Colonic mucosa (tissue), 4 donors: ENCODE measurements around the gene CEP250. TPM values are rescaled to one million over a fixed set of nuclear protein-coding genes. Genes with fewer than 3 reads are reported as not detected.

Source experiments
- DNase-seq: peaks from one replicate; pipeline ENCODE4 v3.0.0-alpha.2; 2020
- H3K27ac ChIP-seq: fragments of 200-600 bp; one replicate; pipeline ENCODE4 v1.8.0; 2021
- H3K27me3 ChIP-seq: fragments of 200-600 bp; one replicate; pipeline ENCODE4 v1.8.0; 2021
- H3K36me3 ChIP-seq: fragments of 200-600 bp; one replicate; pipeline ENCODE4 v1.8.0; 2021
- H3K4me1 ChIP-seq: fragments of 200-600 bp; one replicate; pipeline ENCODE4 v1.8.0; 2021; ENCODE audit warnings: mild to moderate bottlenecking
- H3K4me3 ChIP-seq: fragments of 200-600 bp; one replicate; pipeline ENCODE4 v1.8.0; 2021
- H3K9ac ChIP-seq, 2 donors: one replicate each; pipeline ENCODE4 v1.7.0; 2013; ENCODE audit warnings: control low read depth in 2 of 2, low read depth in 2 of 2, low read length in 2 of 2
- H3K9me3 ChIP-seq: fragments of 200-600 bp; one replicate; pipeline ENCODE4 v1.8.0; 2021
- intact Hi-C: fragments of 100-400 bp; cut with DNase I; formaldehyde crosslinking; loops from one replicate; pipeline ENCODE4 v1.14.1; 2022
- total RNA-seq, 2 donors: library from RNA; stranded (reverse); fragmentation: NEBNext Ultra II Directional in 1 of 2; extraction: Animal tissue kit (Norgen Biotek cat#: 25700) in 1 of 2; gene quantifications; one replicate each; pipeline ENCODE4 v1.2.1, GENCODE V29; 2021
- TF ChIP-seq, protein P1 (sequence below): fragments of 200-600 bp; IDR thresholded peaks from one replicate; pipeline ENCODE4 v1.8.0; 2022; ENCODE audit warnings: antibody characterized with exemption, mild to moderate bottlenecking
- donor health status: healthy.
- donor health status: DM: no; HTN: no; CAD: no.
- donor health status: DM: no; HTN: no; CAD: no.

The CEP250 gene
- total RNA-seq, 2 donors from 2014 or later: 30.7 to 41.5 TPM

DNA sequence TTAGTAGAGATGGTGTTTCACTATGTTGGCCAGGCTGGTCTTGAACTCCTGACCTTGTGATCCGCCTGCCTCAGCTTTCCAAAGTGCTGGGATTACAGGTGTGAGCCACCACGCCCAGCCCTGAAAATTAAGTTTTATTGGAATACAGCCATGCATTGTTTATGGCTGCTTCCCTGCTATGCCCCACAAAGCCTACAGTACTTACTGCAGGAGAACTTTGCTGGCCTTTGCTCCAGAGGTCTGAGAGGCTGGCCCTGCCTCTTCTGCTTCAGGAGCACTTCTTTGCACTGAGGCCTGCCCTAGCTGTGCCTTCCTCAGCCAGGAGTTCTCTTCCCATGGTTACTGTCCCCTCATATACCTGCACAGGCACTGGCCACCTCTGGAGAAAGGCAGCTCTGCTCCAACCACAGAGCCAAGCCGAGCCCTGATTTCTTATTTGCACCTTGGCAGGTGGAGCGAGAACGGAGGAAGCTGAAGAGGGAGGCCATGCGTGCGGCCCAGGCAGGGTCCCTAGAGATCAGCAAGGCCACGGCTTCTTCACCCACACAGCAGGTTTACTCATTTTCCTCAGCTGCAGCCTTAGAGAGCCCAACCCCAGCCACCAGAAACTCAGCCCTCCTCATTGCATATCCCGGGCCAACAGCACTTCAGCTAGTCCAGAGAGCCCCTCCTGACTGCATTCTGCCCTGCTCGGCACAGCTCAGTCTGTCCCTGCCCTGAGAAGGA is 53.3 kb downstream of the CEP250 start:
- Histone ChIP-seq H3K9ac (no peak overlapping the region), H3K36me3 (no peaks in the 10 kb centered on the region), H3K27ac (no peak overlapping the region), H3K27me3 (no peaks in the 10 kb centered on the region), H3K9me3 (no peaks in the 10 kb centered on the region), H3K4me1 (no peaks in the 10 kb centered on the region), H3K4me3 (no peak overlapping the region)
- TF ChIP-seq, protein P1, sequence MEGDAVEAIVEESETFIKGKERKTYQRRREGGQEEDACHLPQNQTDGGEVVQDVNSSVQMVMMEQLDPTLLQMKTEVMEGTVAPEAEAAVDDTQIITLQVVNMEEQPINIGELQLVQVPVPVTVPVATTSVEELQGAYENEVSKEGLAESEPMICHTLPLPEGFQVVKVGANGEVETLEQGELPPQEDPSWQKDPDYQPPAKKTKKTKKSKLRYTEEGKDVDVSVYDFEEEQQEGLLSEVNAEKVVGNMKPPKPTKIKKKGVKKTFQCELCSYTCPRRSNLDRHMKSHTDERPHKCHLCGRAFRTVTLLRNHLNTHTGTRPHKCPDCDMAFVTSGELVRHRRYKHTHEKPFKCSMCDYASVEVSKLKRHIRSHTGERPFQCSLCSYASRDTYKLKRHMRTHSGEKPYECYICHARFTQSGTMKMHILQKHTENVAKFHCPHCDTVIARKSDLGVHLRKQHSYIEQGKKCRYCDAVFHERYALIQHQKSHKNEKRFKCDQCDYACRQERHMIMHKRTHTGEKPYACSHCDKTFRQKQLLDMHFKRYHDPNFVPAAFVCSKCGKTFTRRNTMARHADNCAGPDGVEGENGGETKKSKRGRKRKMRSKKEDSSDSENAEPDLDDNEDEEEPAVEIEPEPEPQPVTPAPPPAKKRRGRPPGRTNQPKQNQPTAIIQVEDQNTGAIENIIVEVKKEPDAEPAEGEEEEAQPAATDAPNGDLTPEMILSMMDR: no peak
- no peak for DNase-seq
- intact Hi-C loops: no loop called here

DNA sequence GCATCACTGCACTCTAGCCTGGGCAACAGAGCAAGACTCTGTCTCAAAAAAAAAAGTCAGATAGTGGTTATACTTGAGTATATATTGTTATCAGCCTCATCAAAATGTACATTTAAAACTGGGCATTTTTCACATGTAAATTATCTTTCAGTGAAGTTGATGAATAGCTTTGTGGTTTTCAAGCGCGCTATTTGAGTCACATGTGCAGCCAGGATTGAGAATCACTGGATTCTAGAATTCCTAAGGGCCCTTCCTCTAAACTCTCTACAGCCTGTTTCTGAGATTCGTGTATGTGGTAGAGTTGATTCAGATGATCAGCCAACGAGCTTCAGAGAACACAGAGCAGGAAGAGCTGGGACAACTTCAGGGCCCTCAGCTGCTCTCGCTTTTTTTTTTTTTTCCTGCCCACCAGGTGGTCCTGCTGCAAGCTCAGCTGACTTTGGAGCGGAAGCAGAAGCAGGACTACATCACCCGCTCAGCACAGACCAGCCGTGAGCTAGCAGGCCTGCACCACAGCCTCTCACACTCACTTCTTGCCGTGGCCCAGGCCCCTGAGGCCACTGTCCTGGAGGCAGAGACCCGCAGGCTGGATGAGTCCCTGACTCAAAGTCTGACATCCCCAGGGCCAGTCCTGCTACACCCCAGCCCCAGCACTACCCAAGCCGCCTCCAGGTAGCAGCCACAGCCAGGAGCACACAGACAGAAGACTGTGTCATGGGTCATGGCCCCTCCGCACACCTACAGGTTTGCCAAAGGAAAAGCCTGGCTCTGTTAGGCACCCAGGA is 55.7 kb downstream of the CEP250 start:
- DNase-seq: no peak
- no peaks in the 10 kb centered on the region for H3K27me3 ChIP-seq
- no peak overlapping the region for H3K4me3 ChIP-seq
- H3K36me3 ChIP-seq: no peaks in the 10 kb centered on the region
- H3K9ac ChIP-seq: no peak overlapping the region
- intact Hi-C loops: no loop called here
- no peaks in the 10 kb centered on the region for H3K9me3 ChIP-seq
- TF ChIP-seq, protein P1: no peak
- H3K27ac ChIP-seq: no peak overlapping the region
- no peaks in the 10 kb centered on the region for H3K4me1 ChIP-seq

DNA sequence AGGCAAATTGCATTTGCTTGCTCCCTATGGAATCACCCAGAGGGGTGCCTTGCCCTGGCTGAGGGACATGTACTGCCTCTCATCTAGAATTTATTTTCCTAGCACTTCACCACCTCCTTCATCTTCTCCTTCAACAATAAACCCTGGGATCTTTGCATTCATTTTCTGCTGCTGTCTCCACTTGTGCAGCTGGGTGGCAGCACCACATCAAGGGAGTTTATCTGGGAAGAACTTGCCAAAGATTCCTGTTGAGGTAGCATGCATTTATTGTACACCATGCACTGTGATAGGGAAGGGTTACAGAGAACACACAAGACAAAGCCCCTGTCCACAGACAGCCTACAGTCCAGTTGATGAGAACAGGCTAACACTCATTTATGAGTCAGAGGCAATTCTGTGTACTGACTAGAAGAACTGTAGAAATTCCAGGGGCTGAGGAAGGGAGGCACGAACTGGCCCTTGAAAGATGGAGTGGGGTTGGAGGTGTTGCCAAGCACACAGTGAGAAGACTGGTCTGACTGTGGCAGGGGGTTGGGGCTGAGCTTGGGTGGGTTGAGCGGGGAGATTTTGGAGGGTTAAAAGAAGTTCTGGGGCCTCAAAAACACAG is 56.5 kb downstream of the CEP250 start:
- intact Hi-C loops: no loop called here
- peak; percentile 30 for DNase-seq
- H3K36me3 ChIP-seq: no peaks in the 10 kb centered on the region

DNA sequence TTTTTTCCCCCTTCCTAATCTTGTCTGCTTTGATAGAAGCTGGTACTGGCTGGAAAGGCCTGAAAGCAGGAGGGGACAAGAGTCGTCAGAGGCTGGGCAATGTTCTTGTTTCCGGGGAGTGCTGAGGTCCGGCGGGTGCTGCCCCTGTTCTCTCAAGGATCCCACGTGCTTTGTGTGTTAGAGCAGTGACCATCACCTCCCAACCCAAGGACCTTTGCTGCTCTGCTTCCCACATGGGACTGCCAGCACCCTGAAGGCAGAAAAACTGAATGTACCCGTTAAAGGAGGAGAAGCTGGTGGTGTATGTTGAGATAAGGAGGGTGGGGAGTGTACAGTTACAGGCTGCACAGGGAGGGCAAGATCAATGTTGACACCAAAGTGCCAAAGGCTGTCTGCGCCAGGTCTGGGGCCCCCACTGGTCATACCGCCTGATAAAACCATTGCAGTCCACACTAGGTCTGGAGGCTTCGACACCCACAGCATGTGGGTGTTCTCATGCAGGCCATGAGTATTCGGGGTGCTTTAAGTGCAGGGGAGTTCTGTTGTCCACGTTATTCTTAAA is 59.1 kb downstream of the CEP250 start:
- Histone ChIP-seq H3K36me3 (no peaks in the 10 kb centered on the region), H3K9me3 (no peaks in the 10 kb centered on the region), H3K4me1 (no peaks in the 10 kb centered on the region), H3K27ac (no peak overlapping the region), H3K9ac (no peak overlapping the region), H3K4me3 (no peak overlapping the region), H3K27me3 (no peaks in the 10 kb centered on the region)
- no peak for DNase-seq
- TF ChIP-seq, protein P1: no peak
- intact Hi-C loops: no loop called here

More for the DNA sequence above, 56.5 kb downstream of the CEP250 start:
- H3K4me3 ChIP-seq: no peak overlapping the region
- TF ChIP-seq, protein P1: peak; percentile 43
- no peak overlapping the region for H3K9ac ChIP-seq
- H3K9me3 ChIP-seq: no peaks in the 10 kb centered on the region
- no peaks in the 10 kb centered on the region for H3K27me3 ChIP-seq
- no peak overlapping the region for H3K27ac ChIP-seq
- H3K4me1 ChIP-seq: no peaks in the 10 kb centered on the region

DNA sequence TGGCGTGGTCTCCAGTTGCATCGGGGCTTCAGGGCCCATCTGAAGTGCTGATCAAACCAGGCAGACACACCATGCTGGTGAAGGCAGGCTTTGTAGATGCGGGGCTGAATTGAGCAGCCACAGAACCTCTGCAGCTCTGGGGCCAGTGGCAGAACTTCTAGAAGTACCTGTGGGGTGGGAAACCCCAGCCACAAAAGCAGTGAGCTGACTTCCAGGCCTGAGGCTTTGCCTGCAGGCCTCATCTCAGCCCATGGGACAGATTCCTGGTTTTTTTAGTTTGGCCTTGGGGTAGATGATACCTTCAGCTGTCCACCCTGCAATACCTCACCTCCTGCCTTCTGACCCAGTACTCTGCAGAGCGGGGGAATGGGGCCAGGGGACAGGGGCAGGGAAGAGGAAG is 59.9 kb downstream of the CEP250 start:
- no peak overlapping the region for H3K9ac ChIP-seq
- no peak overlapping the region for H3K27ac ChIP-seq
- TF ChIP-seq, protein P1: no peak
- no peak for DNase-seq
- no peaks in the 10 kb centered on the region for H3K4me1 ChIP-seq
- no peak overlapping the region for H3K4me3 ChIP-seq
- H3K9me3 ChIP-seq: no peaks in the 10 kb centered on the region
- intact Hi-C loops: no loop called here
- no peaks in the 10 kb centered on the region for H3K27me3 ChIP-seq
- H3K36me3 ChIP-seq: no peaks in the 10 kb centered on the region
